Activated CD4-positive, CD25-positive, alpha-beta regulatory T cell treated with anti-CD3 and anti-CD28 coated beads, Interleukin-2, amount 50 U/mL, for 24 hours (primary cell): Measurements from ENCODE around the gene WDR7.
A peak's percentile ranks its signal among the peaks of the same experiment; 100 is the strongest.
"Not testable (repeated sequence)": the region's sequence is repeated elsewhere in the genome, so short reads cannot be mapped to it uniquely, and the experiment has no call there.

ENCODE experiments used
- ATAC-seq, 2 donors: fragments of 150-1000 bp; cut with Tn5 transposase; one replicate each; pipeline ENCODE4 v1.10.0; 2021; ENCODE audit warnings: mild to moderate bottlenecking in 1 of 2, moderate library complexity in 1 of 2

Gene WDR7

GRCh38 chr18:56650944-56651770, at the start of gene WDR7:
TSS of gene WDR7 (plus strand) at chr18:56651359. CDS start at chr18:56672516, 21,157 bp downstream.
- peak; percentile 95 to 96 for ATAC-seq

DNA sequence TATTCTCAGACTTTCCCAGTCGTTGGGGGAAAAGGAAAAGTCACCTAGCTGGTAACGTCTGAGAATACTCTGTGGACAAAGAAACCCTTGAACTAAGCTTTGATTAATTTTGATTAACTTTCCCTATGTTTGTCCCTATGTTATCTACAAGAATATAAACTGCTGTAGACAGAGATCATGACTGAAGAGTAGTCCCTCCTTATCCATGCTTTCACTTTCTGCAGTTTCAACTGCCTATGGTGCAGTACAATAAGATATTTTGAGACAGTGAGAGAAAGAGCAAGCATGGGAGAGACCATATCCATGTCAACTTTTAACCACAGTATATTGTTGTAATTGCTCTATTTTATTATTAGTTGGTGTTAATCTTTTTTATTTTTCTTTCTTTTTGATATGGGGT, 44.5 kb upstream of the WDR7 start:
- ATAC-seq = no peak

GRCh38 chr18:56615738-56616520, 35.2 kb upstream of the WDR7 start:
- ATAC-seq = no peak

GRCh38 chr18:56627991-56628390, 23.2 kb upstream of the WDR7 start:
- no peak for ATAC-seq

- ATAC-seq = no peak
Observed at GRCh38 chr18:56632070-56633022, 18.8 kb upstream of the WDR7 start.

DNA sequence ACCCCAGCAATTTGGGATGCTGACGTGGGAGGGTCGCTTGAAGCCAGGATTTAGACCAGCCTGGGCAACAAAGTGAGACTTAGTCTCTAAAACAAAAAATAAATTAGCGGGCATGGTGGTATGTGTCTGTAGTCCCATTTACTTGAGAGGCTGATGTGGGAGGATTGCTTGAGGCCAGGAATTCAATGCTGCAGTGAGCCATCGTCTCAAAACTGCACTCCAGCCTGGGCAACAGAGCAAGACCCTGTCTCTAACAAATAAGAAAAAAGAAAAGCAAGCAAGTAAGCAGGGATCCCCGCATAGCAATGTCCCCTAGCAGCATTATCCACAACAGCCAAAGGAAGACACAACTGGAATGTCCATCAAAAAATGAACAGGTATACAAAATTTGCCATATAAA, 16.2 kb upstream of the WDR7 start:
- ATAC-seq = no peak

- ATAC-seq = no peak
Observed at GRCh38 chr18:56637176-56637575, 14.0 kb upstream of the WDR7 start.

GRCh38 chr18:56637711-56638231, 13.4 kb upstream of the WDR7 start:
- ATAC-seq = peak in 1 of 2 donors; percentile 2

GRCh38 chr18:56638232-56639103, 12.7 kb upstream of the WDR7 start, which contains the start of gene TXNL1:
TSS of gene TXNL1 (minus strand) at chr18:56638592. CDS start at chr18:56638440, 152 bp downstream.
- peak; percentile 97 for ATAC-seq

DNA sequence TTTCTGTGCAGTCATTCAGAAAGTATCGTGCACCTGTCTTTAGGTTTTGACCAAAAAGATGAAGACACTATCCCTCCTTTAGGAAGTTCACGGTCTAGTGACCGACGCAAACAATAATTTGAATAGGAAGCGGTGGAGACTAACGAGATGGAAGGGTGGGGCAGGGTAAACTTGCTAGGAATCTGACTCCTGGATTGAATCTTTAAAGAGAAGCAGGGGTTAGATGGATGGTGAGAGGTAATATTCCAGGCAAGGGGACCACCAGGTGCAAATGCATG, 12.1 kb upstream of the WDR7 start:
- ATAC-seq = no peak

DNA sequence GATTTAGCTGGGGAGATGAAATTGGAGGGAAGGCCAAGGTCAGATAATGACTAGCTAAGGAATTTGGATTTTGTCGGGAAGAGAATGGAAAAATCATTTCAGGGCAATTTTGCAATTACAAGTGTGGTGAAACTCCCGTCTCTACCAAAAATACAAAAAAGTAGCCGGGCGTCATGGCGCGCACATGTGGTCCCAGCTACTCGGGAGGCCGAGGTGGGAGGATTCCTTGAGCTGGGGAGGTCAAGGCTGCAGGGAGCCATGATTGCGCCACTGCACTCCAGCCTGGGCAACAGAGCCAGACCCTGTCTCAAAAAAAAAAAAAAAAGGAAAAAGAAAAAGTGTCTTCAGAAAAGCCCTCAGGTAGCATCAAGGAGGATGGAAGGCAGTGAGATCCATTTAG, 11.6 kb upstream of the WDR7 start:
- no peak for ATAC-seq

DNA sequence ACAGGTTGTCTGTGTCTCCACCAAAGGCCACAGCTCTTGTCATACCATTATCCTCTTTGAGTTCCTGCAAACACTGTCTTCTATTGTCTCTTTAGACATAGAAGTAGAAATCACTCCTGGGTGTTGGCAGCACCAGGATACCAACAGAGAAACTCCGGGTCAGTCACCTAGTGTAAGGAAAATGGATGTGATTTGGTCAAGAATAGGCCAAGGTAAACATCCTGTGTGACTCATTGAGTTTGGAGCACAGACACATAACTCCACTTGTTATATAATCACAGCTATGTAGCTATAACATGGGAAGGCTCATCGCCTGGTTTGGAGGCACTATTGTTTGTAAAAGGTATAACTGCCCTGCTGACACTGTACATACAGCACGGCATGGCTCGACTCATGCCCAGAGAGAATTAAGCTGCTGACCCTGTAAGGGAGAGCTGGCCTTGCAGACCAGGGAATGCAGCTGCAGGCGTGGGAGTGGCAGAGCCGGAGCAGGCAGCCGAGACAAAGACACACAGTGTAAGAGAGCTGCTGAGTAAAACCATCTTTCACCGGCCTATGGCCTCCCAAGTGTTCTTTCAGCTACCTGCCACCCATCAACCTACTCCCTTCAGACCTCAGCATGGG, 9.3 kb upstream of the WDR7 start:
- no peak for ATAC-seq

DNA sequence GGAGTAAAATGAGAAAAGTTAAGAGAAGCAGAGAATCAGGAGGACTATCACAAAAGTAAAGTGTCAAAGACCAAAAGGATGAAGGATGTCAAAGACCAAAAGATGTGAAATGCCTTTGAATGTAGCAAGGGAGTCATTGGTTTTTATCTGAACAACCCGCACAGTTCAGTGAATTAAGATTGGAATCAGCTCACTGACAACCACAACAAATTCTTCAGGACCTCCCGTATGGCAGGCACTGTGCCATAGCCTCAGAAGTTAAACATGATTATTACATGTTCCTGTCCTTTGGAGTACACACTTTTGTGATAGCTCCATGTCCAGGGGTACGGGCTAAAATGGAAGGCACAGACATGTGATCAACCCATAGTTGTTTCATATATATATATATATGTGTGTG, 7.8 kb upstream of the WDR7 start:
- ATAC-seq = no peak

DNA sequence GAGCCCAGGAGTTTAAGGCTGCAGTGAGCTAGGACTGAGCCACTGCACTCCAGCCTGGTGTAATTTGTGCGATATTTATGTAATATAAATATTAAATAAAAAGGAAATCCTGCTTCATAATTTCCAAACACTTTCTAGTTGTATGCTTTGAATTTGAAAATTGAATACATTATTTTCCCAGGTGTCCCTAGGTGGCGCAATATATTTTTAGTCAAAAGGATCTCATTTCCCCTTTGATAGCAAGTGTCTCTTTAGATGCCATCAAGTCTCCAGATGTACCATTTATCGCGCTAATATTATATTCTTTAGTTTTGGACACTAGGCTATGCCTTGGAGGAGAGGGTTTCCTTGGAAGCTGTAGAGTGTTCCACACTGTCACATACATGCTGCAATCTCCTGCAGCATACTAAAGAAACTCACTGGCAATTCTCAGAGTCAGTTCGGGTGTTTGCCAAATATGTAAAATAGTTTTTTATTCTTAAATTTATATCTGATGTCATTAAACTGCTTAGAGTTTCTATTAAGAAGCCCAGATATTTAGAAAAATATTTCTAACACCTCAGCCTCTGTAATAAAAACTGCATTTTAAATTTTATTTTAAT, 5.6 kb upstream of the WDR7 start:
- no peak for ATAC-seq

DNA sequence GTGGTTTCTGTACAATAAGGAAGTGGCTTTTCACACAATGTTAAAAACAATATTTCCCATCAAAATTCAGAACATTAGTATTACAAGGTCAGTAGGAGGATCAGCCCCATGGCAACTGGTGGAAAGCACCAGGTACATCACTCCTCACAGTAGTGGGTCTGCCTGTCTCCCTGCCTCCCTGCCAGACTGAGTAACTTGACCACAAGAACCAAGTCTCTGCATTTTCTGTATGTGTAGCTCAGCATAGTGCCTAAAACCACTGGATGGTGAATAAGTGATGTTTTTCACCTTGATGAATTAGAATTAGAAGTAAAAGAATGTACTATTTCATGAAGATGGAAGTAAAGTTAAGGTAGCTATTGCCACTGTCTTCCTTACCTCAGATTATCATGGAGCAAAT, 4.1 kb upstream of the WDR7 start:
- no peak for ATAC-seq

DNA sequence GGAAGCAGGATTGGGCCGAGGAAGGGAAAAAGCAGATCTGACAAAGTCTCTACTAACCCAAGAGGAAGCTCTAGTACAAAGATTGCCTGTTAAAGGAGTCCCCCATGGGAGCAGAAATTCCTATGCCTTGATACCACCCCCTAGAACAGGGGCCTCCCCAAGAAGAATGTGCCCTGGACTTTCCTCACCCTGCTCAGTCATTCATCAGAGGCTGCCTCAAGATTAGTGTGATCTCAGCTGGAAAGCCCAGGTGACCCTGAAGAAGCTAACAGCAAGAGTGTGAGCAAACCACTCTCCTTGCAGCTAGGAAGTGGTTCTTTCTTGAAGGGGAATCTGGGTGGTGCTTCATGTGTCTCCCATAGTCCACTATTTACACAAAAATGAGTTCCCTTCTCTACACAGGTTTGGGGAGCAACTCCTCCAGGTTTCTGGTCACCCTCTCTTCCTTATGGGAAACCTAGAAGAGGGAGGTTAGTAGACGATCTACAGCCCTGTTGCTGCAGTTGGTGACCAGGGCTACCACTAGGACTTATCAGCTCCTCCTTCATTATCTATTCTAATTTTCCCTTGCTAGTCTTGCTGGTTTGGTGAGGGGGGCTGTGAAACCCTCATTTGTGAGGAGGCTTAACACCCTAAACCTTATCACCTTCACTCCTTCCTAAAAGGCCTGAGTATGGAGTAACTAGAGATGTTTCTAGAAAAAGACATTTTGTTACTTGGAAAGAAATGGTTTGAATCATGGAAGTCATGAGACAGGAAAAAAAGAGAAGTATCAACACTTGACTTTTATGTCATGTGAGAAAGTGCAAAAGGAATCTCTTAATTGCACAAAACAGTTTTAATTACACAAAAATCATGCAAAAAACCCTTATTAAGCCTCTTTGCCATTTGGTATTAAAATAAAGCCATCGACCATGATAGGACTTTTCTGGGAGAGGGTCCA, 2.9 kb upstream of the WDR7 start:
- ATAC-seq = no peak

- no peak for ATAC-seq
Observed at GRCh38 chr18:56649996-56650395, 1.2 kb upstream of the WDR7 start.

DNA sequence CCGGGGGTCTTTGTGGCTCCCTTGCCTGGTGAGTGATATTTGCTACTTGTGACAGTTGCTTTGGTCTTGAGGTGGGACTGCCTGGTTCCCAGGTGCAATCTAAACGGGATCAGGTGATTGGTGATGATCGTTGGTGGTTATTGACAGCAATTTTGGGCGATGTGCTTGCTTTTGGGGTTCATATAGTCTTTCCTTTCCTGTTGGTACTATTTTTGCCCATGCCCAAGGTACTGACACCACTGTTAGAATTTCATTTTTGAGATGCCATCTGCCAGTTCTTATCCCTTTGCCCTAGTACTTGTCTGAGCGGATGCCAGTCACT, 573 bp downstream of the WDR7 start:
- ATAC-seq = no peak

DNA sequence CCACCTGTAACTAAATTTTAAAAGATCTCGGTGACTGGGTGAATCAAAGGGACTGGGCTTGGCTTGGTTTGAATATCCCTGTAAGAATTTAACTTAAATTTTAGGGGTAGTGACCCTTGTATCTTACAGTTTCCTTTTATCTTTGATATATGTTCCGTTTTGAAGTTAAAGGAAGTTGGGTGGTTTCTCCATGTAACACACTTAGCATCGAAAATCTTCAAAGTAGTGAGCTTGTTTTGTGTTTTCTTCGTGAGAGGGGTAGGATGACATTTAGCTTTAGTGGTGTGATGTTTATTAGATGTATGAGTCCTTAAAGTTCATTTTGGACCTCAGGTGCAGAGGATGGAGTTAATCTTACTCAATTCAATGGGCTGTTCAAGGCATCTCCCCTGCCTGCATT, 1.6 kb downstream of the WDR7 start:
- no peak for ATAC-seq

DNA sequence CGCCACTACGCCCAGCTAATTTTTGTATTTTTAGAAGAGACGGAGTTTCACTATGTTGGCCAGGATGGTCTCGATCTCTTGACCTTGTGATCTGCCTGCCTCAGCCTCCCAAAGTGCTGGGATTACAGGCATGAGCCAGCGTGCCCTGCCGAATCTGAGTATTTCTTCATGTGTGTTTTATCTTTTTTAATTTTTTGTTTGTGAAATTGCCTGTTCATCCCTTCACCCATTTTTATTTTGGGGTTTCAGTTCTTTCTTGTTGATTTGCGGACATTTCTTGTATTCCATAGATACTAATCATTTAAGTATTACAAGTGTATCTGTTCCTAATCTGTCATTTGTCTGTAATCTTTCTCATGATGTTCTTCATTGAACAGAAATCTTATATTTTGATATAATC, 3.1 kb downstream of the WDR7 start:
- ATAC-seq = not testable (repeated sequence)
